Stimulated activated CD8-positive, alpha-beta memory T cell treated with anti-CD3 and anti-CD28 coated beads, Interleukin-4, amount 100 ng/mL, for 4 hours (primary cell): ENCODE results near the gene RGS13.
"Not testable (repeated sequence)": the region's sequence is repeated elsewhere in the genome, so short reads cannot be mapped to it uniquely, and the experiment has no call there.

ENCODE experiments used
- DNase-seq, 2 donors: peaks; one replicate each; pipeline ENCODE4 v3.0.0-alpha.2; 2020; ENCODE audit warnings: low read depth in 2 of 2, low spot score in 1 of 2

The RGS13 gene

DNA sequence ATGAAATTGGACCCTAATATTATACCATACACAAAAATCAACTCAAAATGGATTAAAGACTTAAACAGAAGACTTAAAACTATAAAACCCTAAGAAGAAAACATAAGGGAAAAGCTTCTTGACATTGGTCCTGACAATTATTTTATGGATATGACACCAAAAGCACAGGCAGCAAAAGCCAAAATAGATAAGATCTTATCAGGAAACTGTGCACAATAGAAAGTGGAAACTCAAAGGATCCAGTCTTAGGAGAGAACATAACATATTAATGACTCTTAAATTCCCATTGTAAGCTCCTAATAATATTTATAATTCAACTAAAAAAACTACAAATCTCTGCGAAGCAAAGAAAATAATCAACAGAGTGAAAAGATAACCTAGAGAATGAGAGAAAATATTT lies 39.8 kb downstream of the RGS13 start:
- no peak for DNase-seq

- no peak for DNase-seq
These were observed 42.2 kb downstream of the RGS13 start for GRCh38 chr1:192678099-192678498.

DNA sequence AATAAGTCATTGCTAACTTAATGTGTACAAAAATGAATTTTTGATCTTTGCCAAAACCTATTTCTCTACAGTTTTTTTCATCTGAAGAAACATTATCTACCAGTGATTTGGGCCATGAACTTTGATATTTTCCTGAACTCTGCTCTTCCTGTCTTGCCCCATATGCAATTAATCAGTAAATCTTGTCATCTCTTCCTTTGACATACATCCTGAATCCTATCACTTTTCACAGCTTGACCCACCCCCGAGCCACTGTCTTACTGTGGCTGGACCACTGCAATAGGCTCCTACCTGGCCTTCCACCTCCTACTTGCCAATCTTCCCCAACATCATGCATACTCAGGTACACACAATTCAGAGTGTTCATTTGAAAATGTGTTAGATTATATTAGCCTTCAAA lies 46.4 kb downstream of the RGS13 start:
- no peak for DNase-seq

DNA sequence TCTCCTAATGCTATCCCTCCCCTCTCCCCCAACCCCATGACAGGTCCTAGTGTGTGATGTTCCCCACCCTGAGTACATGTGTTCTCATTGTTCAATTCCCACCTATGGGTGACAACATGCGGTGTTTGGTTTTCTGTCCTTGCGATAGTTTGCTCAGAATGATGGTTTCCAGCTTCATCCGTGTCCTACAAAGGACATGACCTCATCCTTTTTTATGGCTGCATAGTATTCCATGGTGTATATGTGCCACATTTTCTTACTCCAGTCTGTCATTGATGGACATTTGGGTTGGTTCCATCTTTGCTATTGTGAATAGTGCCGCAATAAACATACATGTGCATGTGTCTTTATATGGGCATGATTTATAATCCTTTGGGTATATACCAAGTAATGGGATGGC lies 47.1 kb downstream of the RGS13 start:
- DNase-seq = not testable (repeated sequence)

DNA sequence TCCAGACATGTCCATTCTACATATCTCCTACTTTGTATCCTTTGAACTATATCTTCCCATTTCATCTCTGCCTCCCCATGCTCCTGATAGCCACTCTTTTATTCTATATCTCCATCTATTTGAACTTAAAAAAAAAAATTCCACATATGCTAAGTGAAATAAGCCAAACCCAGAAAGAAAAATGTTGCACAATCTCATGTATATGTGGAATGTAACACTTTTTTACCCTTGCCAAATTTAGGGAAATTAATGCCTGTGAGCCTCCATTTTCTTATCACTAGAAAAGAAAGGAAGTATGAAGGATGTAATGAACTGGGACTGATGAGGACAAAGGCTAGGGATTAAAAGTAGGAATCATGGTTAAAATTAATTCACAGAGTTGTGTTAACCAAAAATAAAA lies 53.5 kb downstream of the RGS13 start:
- no peak for DNase-seq

GRCh38 chr1:192691041-192691440 lies 55.1 kb downstream of the RGS13 start:
- DNase-seq = no peak

- no peak for DNase-seq
These were observed 60.1 kb downstream of the RGS13 start for GRCh38 chr1:192696082-192696481.

DNA sequence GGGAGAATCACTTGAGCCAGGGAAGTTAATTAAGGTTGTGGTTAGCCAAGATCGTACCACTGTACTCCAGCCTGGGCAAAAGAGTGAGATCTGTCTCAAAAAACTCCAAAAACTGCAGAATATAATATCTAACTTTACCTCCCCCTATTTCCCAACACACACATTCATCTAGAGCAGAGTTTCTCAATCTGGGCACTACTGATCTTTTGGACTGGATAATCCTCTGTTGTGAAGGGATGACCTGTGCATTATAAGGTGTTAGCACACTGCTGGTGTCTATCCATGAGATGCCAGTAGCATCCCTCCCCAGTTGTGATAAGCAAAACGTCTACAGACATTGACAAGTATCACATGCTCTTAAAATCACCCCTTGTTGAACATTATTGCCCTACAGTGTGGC lies 61.8 kb downstream of the RGS13 start:
- DNase-seq = no peak

- no peak for DNase-seq
These were observed 62.8 kb downstream of the RGS13 start for GRCh38 chr1:192698731-192699130.

GRCh38 chr1:192700834-192701271 lies 64.9 kb downstream of the RGS13 start:
- no peak for DNase-seq

- no peak for DNase-seq
These were observed 66.4 kb downstream of the RGS13 start for GRCh38 chr1:192702212-192702902.

- DNase-seq = no peak
These were observed 67.6 kb downstream of the RGS13 start for GRCh38 chr1:192703283-192704206.

DNA sequence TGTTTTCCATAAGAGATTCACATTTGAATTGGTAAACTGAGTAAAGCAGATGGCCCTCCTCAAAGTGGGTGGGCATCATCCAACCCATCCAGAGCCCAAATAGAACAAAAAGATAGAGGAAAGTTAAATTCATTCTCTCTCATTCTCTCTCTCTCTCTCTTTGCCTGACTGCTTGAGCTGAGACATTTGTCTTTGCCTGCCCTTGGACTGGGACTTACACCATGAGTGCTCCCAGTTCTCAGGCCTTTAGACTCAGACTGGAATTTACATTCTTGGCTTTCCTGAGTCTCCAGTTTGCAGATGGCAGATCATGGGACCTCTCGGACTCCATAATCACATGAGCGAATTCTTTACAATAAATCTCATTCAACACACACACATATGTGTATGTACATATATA lies 69.6 kb downstream of the RGS13 start:
- no peak for DNase-seq

DNA sequence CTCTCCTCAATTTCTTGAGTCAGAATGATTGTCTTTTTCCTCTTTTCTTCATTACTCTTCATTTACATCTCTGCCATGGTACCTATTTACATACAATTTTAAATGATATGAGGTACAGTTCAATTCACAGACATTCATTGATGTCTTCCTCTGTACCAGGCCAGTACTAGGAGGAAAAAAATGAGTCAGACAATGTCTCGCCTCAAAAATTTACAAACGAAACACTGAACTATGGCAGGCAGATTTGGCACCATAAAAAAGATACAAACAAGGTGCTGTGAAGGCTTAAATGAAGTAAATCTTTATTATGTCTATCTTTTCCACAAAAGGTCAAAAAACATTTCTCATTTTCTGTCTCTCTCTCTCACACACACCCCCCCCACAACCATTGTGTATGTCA lies 71.0 kb downstream of the RGS13 start:
- no peak for DNase-seq

- no peak for DNase-seq
These were observed 72.1 kb downstream of the RGS13 start for GRCh38 chr1:192707978-192708547.

GRCh38 chr1:192709544-192709943 lies 73.6 kb downstream of the RGS13 start:
- no peak for DNase-seq
